ENCODE measurements around the gene ITPR2.
"Not testable (repeated sequence)": the region's sequence is repeated elsewhere in the genome, so short reads cannot be mapped to it uniquely, and the experiment has no call there.

ITPR2 gene

DNA sequence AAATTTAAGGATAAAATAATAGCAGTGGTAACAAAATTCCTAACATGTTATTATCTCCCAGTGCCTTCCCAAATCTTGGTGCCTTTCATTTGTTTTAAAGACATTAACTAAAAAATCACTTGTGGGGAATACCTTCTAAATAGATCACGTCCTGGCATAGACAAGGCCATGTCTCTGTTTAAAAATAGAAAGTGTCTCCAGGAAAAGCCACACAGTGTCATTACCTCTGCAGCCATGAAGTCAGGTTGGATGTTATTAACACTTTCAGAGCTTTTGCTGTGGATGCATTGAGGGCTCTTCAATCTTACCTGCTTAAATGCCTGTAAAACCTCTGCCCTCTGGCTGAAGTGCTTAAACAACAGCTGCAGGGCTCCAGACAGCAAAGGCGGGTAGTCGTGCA lies 211.1 kb downstream of the ITPR2 start:
- DNase-seq (ENCODE audit: low read depth) = no peak

DNA sequence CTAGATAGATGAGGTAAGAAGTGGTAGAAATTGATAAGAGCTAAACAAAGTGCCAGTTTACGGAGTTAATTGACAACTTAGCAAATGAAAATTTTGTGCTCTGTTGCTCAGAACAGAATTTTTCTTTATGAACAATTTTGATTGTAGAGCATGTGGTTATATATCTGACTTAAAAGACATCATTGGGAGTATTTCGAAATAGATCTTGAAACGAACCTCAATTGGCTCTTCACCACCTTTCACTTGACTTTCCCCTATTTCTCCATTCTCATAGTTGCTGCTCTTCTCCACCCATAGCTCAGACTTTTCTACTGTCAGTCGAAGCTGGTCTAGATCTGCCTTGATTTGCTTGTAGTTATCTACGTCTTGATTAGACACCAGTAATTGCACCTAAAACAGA lies 212.1 kb downstream of the ITPR2 start:
- DNase-seq (ENCODE audit: low read depth) = no peak

DNA sequence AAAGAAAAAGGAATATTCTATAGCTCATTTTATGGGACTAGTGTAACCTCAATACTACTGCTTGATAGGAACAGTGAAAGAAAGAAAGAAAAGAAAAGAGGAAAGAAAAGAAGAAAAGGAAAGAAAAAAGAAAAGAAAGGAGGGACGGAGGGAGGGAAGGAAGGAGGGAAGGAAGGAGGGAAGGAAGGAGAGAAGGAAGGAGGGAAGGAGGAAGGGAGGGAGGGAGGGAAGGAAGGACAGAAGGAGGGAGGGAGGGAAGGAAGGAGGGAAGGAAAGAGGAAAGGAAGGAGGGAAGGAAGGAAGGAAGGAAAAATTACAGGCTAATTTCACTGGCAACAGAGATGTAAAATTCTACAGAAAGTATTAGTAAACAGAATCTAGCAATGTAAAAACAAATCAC lies 215.5 kb downstream of the ITPR2 start:
- no peak for DNase-seq (ENCODE audit: low read depth)

DNA sequence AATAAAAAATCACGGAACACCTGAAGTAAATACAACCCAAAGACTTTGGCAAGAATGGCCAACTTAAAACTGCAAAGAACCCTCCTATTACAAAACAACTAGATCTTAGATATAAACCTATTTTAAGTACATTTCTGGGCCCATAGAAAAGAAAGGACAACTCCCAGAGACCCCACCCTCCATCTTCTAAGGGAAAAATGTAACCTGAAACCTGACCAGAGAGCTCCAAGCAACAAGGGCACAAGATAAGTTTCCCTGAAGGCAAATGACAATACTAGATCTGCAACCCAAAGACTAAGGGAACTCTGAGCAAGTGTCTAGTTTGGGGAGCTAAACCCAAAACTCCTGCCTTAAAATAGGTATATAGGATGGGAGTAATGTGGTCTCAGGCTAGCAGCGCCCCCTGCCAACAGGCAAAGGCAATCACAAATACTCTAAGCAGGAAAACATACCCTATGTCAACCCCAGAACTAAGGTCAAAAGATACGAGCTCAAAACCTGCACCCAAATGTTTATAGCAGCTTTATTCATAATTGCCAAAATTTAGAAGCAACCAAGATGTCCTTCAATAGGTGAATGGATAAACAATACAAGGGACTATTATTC lies 218.9 kb downstream of the ITPR2 start:
- DNase-seq (ENCODE audit: low read depth) = no peak

DNA sequence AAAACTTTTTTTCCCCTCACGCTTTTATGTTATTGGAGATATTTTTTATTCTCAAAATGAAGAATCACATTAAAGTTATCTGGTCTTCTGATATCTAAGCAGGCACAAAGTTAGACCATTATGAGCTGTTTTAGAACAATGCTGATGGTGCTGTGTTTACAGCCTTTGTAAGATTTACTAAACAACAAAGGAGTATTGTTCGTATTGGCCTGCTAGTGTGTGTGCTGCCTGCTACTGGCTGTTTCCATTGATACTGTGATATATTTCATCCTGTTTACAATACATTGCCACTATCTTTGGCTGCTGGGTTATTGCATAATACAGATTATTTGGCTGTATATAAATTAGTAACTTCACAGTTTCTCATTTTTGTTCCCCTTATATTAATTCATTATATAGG lies 220.8 kb downstream of the ITPR2 start:
- DNase-seq (ENCODE audit: low read depth) = no peak

DNA sequence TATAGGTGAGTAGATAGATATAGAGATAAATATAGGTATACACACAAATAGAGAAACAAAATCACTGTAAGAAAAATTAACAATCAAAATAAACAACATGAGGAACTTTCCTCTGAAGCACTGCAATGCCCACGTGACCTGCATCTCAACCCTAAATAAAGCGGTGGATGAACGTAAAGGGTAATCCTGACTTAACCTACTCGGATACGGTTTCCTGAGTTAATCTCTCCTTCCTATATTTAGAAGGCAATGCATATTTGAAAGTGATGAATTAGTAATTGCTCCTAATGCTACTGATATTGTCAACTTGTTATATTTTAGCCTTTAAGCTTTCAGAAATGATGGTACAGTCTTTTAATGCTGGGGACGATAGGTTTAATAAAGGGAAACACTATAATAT lies 221.4 kb downstream of the ITPR2 start:
- DNase-seq (ENCODE audit: low read depth) = no peak

DNA sequence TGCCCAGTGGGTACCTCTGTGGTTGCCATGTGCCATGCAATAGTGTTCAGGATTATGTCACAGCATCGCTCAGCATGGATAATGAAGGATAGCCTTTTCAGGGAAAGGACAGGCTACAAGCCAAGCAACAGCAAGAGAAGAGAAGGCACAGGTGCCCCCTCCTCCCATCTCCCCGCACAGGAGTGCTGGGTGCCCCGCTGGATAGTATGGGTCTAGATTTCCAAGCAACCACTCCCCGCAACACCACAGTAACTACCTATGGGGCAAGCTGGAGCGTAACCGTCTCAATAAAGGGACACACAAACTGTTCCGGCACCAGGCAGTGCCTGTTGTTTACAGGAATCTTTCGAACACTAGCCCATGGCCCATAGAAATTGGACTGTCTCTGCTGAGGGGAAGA lies 222.2 kb downstream of the ITPR2 start:
- no peak for DNase-seq (ENCODE audit: low read depth)

DNA sequence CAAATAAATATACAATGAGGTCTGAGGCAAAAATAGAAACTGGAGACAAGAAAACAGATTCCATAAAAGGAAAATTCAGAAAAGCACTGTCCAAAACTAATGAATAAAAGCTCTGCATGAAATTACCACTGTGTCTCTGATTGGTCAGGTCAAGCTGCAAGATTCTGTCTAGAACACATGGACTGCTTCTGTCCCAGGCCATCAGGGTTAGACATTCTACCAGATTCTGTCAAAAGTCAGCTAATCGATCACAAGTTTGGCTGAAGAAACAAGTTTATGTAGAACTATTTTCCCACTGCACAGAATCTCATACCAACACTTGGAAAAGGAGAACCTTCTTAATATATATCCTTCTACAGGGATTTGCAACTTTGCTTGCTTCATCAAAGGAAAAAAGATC lies 223.0 kb downstream of the ITPR2 start:
- DNase-seq (ENCODE audit: low read depth) = no peak

DNA sequence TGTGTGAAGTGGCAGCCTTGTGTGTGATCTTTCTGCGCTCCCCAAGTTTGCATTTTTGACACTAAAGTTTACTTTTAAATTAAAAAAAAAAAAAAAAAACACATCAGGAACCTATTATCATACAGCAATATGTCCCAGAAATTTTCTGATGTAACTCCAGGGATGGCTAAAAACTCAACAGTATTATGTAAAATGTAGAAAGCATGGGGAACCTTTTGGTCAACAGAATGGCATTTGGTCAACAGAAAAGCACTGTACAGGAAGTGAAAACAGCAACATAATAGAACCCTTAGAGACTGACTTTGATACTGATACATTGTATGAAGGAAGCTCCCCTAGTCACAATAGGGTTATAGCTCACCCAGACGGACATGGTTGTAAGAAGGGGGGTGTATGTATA lies 224.3 kb downstream of the ITPR2 start:
- DNase-seq (ENCODE audit: low read depth) = no peak

DNA sequence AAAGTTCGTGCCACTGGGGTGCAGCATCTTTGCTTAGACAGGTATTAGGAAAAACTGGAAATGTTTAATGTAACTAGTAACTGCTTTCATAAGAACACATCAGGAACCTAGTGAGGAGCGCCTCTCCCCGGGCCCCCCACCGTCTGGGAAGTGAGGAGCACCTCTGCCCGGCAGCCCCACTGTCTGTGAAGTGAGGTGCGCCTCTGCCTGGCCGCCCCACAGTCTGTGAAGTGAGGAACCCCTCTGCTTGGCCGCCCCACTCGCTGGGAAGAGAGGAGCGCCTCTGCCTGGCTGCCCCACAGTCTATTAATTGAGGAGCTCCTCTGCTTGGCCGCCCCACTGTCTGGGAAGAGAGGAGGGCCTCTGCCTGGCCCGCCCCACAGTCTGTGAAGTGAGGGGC lies 224.7 kb downstream of the ITPR2 start:
- DNase-seq (ENCODE audit: low read depth) = no peak

DNA sequence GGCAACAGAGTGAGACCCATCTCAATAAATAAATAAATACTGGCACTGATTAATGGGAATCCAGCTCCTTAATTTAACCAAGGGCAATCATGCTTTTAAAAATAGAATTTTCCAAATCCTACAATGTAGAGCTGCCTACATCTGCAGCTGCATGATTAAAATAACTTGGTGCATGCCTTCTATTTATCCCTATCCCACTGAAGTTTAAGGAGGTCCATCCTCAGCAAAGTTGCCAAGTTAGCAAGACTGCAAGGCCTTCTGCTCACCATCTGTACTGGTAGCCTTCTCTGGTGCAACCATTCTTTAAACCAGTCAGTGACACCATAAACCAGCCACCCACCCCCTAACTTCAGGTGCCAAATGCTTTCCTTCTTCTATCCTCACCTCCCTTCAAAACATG lies 226.1 kb downstream of the ITPR2 start:
- no peak for DNase-seq (ENCODE audit: low read depth)

DNA sequence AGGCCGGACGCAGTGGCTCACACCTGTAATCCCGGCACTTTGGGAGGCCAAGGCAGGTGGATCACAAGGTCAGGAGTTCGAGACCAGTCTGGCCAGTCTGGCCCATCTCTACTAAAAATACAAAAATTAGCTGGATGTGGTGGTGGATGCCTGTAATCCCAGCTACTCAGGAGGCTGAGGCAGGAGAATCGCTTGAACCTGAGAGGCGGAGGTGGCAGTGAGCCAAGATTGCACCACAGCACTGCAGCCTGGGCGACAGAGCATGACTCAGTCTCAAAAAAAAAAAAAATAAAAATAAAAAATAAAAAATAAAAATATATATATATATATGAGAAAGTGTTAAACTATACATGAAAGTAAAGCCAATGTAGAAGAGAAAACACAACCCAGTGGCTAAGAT lies 228.2 kb downstream of the ITPR2 start:
- not testable (repeated sequence) for DNase-seq (ENCODE audit: low read depth)

DNA sequence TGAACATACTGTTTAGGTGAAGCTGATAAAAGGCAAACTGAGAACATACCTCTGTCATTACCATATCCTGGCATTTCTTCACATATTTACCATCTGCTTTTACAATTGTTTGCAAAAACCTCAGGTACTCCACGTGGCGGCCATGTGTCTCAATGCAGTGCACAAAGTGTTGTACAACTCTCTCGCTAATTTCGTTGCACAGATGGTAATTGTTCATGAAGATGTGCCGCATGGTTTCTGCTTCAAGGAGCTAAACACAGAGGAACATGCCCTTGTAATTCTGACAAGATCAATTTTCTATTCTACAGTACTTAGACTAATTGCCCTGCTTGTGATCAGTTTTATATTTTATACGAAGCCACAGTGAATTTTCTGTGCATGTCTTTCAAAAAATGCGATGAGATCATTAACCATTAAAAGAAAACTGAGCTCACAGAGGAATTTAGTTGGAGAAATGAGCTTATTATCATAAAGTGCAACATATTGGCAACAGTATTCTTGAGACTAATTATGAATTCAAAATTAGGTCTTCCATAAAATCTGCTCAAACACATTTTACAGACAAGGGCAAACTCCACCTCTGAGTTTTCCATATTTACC lies 233.8 kb downstream of the ITPR2 start:
- DNase-seq (ENCODE audit: low read depth) = no peak

DNA sequence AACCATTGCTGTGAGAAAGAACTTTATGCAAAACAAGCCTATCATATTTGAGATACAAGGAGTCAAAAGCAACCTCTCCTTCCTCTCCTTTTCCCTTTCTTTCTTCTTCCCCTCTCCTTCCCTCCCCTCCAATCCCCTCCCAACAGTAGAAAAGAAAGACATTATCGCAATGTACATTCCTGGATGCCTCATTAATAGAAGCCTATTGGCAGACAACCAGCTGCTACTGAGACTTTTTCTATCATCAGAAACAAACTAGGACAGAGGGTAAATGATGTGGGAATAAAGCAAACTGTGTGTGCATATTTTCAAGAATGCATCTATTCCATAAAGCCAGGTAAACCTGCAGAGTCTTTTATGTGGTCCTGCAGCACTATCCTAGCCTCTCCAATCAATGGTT lies 237.2 kb downstream of the ITPR2 start:
- no peak for DNase-seq (ENCODE audit: low read depth)

DNA sequence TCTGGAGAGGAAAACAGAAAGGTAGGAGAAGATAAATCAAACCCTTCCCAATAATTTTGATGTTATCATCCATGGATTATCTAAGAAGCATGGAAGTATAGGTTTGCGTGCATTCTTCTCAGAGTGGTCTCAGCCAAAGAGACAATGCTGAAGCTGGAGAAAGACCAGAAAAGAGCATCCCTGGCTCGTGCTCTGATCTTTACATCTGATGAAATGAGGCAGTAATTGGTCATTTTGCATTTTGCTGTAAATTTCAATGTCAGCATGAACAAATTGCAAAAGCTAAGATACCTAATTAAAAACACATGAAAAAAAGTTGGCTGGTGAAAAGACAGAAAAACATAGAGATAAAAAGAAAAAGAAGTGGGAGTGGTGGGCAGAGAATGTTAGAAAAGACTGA lies 252.4 kb downstream of the ITPR2 start:
- no peak for DNase-seq (ENCODE audit: low read depth)

DNA sequence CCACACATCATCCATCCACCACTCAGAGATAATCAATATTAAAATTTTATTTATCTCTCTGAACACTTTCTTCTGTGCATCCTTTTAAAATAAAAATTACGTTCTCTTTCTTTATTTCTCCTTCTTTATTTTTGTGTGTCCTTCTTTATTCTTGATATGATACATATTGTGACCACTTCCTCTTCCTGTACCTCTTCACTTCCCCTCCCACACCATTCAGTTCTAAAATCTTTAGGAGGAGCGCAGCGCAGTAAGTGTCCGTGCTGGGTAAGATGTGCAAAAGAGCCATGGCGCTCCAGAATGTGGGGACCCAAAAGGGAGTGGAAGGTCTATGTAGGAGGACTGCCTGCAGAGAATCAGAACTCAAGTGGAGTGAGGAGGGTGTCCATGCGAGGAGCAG lies 256.7 kb downstream of the ITPR2 start:
- DNase-seq (ENCODE audit: low read depth) = no peak

DNA sequence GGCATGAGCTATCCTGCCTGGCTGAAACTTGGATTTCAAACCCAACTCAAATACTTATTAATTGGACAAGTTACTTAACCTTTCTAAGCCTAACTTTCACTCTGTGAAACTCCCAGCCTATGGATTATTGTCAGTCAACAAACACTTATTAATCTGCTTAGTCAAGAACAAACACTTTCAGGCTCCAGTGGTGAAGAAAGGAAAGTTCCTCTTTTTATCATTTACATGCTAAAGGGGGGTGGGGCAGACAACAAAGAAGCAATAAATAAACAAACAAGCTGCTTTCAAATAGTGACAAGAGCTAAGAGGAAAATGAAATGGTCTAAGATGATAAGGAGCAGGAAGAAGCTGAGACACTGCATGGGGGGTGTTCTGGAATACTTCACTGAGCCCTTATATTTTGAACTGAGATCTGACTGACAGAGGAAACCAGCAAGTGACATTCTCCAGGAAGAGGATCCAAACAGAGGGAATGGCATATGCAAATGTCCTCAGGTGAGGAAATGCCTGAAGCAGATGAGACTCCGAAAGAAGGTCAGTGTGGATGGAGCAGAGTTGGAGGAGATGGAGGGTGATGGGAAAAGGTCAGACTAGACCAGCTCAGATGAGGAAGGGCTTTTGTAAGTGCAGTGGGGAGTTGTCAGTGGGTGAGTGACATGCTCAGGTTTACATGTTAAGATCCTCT lies 259.6 kb downstream of the ITPR2 start:
- DNase-seq (ENCODE audit: low read depth) = no peak

DNA sequence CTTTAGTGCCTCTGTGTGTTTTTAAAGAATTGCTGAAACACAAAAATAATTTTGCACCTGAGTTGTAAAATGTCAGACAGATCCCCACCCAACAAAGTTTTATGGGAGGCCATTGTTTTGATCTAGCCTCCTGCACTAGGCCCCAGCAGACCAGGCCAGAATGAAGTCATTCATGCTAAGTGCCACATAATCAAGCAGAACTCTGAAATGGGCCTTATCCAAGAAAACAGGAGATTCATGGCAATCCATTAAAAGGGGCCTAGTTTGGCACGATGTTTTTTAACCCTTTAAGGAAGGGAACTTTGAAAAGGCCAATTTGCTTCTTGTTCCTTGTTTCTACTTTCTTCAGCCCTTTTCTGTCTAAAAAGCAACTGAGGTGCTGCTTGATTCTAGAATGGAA lies 260.9 kb downstream of the ITPR2 start:
- no peak for DNase-seq (ENCODE audit: low read depth)

DNA sequence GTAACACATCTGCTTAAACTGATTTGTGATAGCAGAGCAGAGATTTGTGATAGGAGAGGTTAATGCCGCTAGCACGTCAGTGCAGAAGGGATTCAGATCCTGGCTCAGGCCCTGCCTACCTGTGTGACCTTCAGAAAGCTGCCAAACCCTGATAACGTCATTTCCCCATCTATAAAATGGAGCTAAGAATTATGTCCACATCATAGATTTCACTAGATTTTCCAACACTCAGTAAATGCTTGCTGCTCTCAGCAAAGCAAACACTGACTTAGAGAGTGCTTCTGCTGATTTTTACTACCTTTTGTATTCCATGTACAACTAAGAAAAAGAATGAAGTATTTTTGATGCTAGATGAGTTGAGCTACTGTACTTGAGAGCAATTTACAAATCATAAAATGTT lies 261.4 kb downstream of the ITPR2 start:
- no peak for DNase-seq (ENCODE audit: low read depth)

DNA sequence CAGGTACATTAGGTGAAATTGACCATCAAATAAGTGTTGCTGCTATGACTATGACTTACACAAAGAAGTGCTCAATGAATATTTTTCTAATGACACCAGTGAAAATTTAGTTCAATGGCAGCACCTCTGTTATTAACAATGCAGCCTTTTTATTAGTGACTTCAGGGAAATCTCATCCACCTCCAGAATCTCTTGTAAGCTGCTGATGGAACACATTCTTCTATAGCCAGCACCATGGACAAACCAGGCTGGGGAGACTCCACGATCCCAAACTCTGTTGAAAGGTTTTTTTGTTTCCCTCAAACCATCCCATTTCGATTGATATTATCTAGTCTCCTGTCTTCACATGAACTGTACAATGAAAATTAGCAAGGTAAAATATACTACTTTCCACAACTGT lies 265.9 kb downstream of the ITPR2 start:
- no peak for DNase-seq (ENCODE audit: low read depth)

DNA sequence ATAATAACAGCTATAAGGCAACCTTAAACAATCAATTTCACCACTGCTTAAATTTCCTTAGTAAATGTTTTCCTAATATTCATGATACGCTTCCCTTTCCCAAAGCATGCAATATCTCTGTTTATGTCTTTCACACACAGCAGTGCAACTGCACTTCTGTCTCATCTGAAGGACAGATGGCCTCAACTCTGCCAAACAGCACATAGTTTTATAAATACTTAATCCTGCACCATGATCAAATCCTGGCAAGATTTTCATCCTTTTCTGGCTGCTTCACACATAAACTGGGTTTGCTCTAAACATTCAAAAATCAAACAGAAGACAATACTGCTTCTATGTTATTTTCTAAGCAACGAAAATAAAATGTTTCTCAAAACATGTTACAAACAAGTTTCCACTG lies 266.3 kb downstream of the ITPR2 start:
- no peak for DNase-seq (ENCODE audit: low read depth)

DNA sequence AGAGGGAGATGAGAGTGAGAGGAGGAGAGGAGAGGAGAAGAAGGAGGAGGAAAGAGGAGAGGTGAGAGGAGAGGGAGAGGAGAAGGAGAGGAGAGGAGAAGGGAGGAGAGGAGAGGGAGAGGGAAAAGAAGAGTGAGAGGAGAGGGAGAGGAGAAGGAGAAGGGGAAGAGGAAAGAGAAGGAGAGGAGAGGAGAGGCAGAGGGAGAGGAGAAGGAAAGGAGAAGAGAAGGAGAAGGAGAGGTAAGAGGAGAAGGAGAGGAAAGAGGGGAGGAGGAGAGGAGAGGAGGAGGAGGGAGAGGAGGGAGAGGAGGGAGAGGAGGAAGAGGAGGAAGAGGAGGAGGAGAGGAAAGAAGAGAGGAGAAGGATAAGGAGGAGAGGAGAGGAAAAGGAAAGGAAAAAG lies 266.8 kb downstream of the ITPR2 start:
- DNase-seq (ENCODE audit: low read depth) = no peak

DNA sequence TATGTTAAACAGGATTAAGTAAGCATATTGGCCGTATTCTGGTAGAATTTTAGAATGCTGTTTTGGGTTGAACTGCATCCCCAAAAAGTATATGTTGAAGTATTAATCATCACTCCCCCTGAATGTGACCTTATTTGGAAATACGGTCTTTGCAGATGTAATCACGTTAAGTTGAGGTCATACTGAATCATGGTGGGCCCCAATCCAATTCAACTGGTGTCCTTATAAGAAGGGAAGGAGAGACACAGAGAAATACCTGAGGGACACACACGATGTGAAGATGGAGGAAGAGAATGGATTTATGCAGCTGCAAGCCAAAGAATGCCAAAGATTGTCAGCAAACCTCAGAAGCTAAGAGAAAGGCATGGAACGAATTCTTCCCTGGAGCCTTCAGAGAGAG lies 268.6 kb downstream of the ITPR2 start:
- DNase-seq (ENCODE audit: low read depth) = no peak

DNA sequence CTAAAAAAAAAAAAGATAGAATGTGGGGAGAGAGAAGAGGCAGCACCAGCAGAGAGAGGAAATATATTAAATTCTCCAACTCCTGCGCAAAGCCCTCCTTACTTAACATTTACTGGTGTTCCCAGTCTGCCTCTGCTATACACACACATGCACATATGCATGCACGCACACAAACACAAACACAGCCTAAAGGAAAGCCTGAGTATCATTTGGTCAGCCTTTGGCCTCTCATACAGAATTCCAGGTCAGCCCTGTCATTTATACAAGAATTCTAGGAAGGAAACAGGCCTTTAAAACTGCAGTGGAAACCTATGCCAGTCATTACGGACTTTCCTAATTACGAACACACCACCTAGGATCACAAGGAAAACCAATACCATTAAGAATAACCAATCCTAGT lies 269.4 kb downstream of the ITPR2 start:
- no peak for DNase-seq (ENCODE audit: low read depth)

All from activated gamma-delta T cell treated with anti-CD3 and anti-CD28 coated beads, Interleukin-2, amount 50 U/mL, for 16 hours (primary cell).